Measurements from ENCODE around the gene PLCB3. TPM values are rescaled to one million over a fixed set of nuclear protein-coding genes. Genes with fewer than 3 reads are reported as not detected.

PLCB3 gene
- total RNA-seq, 1 experiment from 2014 or later = 34.6 TPM

GRCh38 chr11:64265176-64266160 lies 14.1 kb downstream of the PLCB3 start:
- no peak overlapping the region for H3K27ac Mint-ChIP-seq (ENCODE audit: low read depth, unreplicated experiment)
- ChIA-PET POLR2A (interaction anchor here (0.6 kb wide), 1 partner anchor 20 kb away, joined by 3 read pairs; no protein-coding TSS in a partner anchor), CTCF (interaction anchor here (0.6 to 1.2 kb wide), 5 partner anchors 8 to 116 kb away, joined by 3 to 6 read pairs (median 4); partner anchors contain the start of gene PLCB3)
- no peak for TF ChIP-seq CTCF (IDR thresholded peaks at IDR 0.05; ENCODE audit: unreplicated experiment)
- no peak for DNase-seq (ENCODE audit: unreplicated experiment)
- H3K4me3 Mint-ChIP-seq (ENCODE audit: unreplicated experiment) = no peak overlapping the region
- H3K27me3 Mint-ChIP-seq (ENCODE audit: insufficient read depth, unreplicated experiment) = no peaks in the 10 kb centered on the region
- intact Hi-C loops (cut with micrococcal nuclease) = no loop called here
- no TSS peak for BruUV-seq (replicated peaks)
- peaks cover 60% of the 10 kb centered on the region for H3K36me3 Mint-ChIP-seq (ENCODE audit: insufficient read depth, unreplicated experiment)
- H3K9me3 Mint-ChIP-seq (ENCODE audit: unreplicated experiment) = no peaks in the 10 kb centered on the region
- H3K4me1 Mint-ChIP-seq (ENCODE audit: insufficient read depth, unreplicated experiment) = peaks cover 23% of the 10 kb centered on the region

GRCh38 chr11:64266339-64266738 lies 15.0 kb downstream of the PLCB3 start:
- no peaks in the 10 kb centered on the region for H3K27me3 Mint-ChIP-seq (ENCODE audit: insufficient read depth, unreplicated experiment)
- no peak for TF ChIP-seq CTCF (IDR thresholded peaks at IDR 0.05; ENCODE audit: unreplicated experiment)
- intact Hi-C loops (cut with micrococcal nuclease) = no loop called here
- H3K4me1 Mint-ChIP-seq (ENCODE audit: insufficient read depth, unreplicated experiment) = peaks cover 23% of the 10 kb centered on the region
- H3K36me3 Mint-ChIP-seq (ENCODE audit: insufficient read depth, unreplicated experiment) = peaks cover 60% of the 10 kb centered on the region
- H3K9me3 Mint-ChIP-seq (ENCODE audit: unreplicated experiment) = no peaks in the 10 kb centered on the region
- BruUV-seq (replicated peaks) = no TSS peak
- DNase-seq (ENCODE audit: unreplicated experiment) = peak; percentile 56
- no peak overlapping the region for H3K4me3 Mint-ChIP-seq (ENCODE audit: unreplicated experiment)
- POLR2A ChIA-PET = interaction anchor here (5.8 to 7.6 kb wide), 2 partner anchors 16 to 19 kb away, joined by 75 to 125 read pairs; partner anchors contain the start of genes BAD, GPR137 and PPP1R14B
- H3K27ac Mint-ChIP-seq (ENCODE audit: low read depth, unreplicated experiment) = peak overlapping the region; percentile 27
- CTCF ChIA-PET = interaction anchor here (1.0 to 4.1 kb wide), 2 partner anchors 16 to 117 kb away, joined by 4 to 36 read pairs; partner anchors contain the start of gene PLCB3

- TF ChIP-seq CTCF (IDR thresholded peaks at IDR 0.05; ENCODE audit: unreplicated experiment) = no peak
- no TSS peak for BruUV-seq (replicated peaks)
- ChIA-PET CTCF (interaction anchor here (0.6 to 6.4 kb wide), 7 partner anchors 14 to 1462 kb away, joined by 3 to 70 read pairs (median 3); partner anchors contain the start of gene PLCB3), POLR2A (interaction anchor here (0.8 to 7.6 kb wide), 8 partner anchors 8 to 41 kb away, joined by 3 to 125 read pairs (median 63); partner anchors contain the start of genes BAD, CATSPERZ, ESRRA and FKBP2)
- no peak overlapping the region for H3K27ac Mint-ChIP-seq (ENCODE audit: low read depth, unreplicated experiment)
- no peaks in the 10 kb centered on the region for H3K27me3 Mint-ChIP-seq (ENCODE audit: insufficient read depth, unreplicated experiment)
- no peaks in the 10 kb centered on the region for H3K9me3 Mint-ChIP-seq (ENCODE audit: unreplicated experiment)
- intact Hi-C loops (cut with micrococcal nuclease) = no loop called here
- peaks cover 57% of the 10 kb centered on the region for H3K36me3 Mint-ChIP-seq (ENCODE audit: insufficient read depth, unreplicated experiment)
- H3K4me3 Mint-ChIP-seq (ENCODE audit: unreplicated experiment) = no peak overlapping the region
- DNase-seq (ENCODE audit: unreplicated experiment) = no peak
- peaks cover 23% of the 10 kb centered on the region for H3K4me1 Mint-ChIP-seq (ENCODE audit: insufficient read depth, unreplicated experiment)
These were observed 16.0 kb downstream of the PLCB3 start for GRCh38 chr11:64267207-64267945.
